B cell (primary cell): Measurements from ENCODE around the gene CFAP141.

Source experiments
- CTCF ChIP-seq: fragments of 200-600 bp; IDR thresholded peaks from one replicate; pipeline ENCODE4 v1.8.0; 2022; ENCODE audit warnings: antibody characterized with exemption, mild to moderate bottlenecking
- EZH2 ChIP-seq: IDR thresholded peaks from 2 replicates; pipeline ENCODE4 v1.6.1; 2012; ENCODE audit warnings: borderline replicate concordance, low read depth, mild to moderate bottlenecking, moderate library complexity, low read length; ENCODE audit not compliant: insufficient read depth, poor library complexity, severe bottlenecking

GRCh38 chr1:154174654-154175053 is 31.5 kb downstream of the CFAP141 start:
- no peak for TF ChIP-seq CTCF
- no peak for TF ChIP-seq EZH2
